Activated CD4-positive, CD25-positive, alpha-beta regulatory T cell treated with anti-CD3 and anti-CD28 coated beads, Interleukin-2, amount 50 U/mL, for 72 hours (primary cell): ENCODE measurements around the gene PTPRCAP.
A peak's percentile ranks its signal among the peaks of the same experiment; 100 is the strongest.
"Not testable (repeated sequence)": the region's sequence is repeated elsewhere in the genome, so short reads cannot be mapped to it uniquely, and the experiment has no call there.

Experiments used
- DNase-seq: peaks from one replicate; pipeline ENCODE4 v3.0.0; 2021

PTPRCAP gene

DNA sequence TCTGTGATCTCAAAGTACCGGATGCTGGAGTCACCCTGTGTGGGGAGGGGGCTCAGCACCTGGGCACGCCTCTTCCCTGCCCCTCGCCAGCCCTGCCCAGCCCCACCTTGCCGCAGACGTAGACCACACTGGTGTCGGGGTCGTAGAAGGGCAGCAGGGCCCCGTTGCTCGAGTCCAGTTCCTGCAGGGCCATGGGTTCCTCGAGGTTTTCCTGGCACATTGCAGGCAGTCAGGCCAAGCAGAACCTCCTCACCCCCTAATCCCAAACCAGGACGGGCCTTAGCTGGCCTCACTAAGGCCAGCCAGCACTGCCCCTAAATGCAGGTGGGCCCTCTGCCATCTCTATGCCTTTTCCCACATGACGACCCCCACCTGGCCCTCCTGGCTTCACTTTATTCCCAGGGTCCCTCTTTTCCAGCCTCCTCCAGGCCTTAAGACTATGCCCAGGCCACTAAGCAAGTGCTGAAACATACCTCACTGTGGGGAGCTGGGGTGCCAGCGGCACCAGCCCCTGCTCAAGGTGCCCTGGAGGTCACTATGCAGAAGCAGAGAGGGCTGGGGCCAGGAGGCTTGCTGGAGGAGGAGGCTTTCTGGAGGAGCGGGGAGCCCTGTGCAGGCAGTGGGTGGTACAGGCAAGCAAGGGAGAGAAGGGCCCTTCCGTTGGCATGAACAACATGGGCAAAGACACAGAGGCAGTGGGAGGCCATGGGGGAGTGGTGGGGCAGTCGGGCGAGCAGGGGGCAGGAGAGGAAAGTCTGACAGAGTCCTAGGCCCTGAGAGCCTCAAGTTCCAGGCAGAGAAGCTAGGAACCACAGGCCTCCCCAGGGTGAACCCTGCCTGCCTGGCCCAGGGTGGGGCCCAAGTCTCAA is 3.0 kb upstream of the PTPRCAP start:
- no peak for DNase-seq

DNA sequence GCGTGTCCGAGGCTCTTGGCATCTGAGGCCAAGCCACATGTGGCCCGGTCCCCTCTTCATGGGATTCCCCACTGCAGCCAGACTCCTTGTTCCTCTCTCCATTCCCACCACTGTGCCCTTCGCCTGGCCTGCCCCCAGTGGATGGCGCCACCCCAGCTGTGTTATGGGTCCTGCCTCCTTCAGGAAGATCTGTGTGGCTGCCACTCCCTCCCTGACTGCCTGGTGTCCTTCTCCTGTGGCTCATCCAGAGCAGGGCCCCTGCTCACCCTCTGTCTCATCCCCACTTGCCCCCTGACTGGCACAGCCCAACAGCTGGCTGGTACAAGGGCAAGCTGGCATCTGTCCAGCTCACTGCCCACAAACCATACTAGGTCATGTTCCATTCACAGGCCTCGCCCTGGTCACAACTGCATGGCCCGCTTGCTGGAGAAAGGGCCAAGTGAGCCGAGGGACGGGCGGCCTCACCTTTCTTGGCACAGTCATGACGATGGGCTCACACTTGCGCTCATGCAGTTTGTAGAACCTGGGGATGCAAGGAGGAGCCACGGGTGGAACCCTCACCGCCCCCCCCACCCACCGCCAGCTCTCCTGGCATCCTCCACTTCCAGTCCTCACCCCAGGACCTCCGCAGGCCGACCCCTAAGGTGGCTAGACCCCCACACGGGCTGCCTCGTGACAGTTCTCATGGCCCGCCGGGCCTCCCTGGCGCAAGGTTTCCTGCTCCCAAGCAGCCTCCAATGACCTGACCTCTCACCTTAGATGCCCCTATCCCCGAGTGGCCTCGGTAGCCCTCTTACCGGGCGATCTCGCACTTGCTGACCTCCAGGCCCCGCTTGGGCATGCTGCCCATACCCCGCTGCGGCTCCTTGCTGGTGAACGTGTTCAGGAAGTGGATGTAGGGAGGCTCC is 2.1 kb upstream of the PTPRCAP start:
- no peak for DNase-seq

DNA sequence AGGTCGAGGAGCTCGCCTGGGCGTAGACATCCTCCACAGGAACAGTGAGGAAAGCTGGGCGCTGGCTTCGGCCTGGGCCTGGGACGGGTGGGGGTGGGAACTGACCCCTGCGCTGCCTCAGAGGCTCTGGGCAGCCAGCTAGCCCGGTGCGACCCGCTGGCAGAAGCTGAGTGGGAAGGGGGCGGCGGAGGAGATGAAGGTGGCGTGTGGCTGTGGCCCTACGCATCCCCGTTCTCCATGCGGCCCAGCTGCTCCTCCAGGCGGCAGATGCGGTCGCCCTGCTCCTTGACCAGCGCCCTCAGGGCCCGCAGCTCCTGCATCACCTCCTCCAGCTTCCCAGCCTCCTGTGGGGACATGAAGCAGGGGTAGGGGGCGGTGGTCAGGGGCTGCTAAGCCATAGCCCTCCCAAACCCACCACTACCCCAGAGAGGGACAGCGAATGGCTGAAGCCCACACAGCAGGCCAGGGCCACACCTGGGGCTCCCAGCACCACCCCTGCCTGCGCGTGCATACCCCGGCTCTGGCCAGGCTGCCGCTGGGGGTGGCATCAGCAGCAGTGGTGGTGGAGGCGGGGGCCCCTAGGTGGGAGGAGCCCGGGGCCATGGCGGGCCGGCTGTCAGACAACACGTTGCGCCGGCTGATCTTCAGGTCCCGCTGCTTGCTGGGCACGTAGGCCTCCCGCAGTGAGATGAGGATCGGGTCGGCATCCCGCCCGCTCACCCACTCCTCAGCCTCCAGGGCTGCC is 848 bp upstream of the PTPRCAP start:
- DNase-seq: peak; percentile 78

DNA sequence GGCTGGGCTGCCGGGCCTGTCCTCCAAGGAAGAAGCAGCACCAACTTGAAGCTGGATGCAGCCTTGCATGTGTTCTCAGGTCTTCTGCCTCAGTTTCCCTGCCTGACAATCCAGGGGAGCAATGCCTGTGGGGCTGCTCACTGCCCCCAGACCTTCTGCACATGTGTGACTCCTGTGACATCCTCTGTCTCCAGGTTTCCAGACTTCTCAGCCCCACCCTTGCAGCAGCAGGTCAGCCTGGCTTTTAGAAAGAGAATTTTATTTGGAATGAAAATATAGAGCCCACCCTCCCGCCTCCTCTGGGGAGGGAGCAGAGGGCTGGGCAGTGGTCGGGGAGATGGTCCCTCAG is 301 bp upstream of the PTPRCAP start:
- DNase-seq: no peak

DNA sequence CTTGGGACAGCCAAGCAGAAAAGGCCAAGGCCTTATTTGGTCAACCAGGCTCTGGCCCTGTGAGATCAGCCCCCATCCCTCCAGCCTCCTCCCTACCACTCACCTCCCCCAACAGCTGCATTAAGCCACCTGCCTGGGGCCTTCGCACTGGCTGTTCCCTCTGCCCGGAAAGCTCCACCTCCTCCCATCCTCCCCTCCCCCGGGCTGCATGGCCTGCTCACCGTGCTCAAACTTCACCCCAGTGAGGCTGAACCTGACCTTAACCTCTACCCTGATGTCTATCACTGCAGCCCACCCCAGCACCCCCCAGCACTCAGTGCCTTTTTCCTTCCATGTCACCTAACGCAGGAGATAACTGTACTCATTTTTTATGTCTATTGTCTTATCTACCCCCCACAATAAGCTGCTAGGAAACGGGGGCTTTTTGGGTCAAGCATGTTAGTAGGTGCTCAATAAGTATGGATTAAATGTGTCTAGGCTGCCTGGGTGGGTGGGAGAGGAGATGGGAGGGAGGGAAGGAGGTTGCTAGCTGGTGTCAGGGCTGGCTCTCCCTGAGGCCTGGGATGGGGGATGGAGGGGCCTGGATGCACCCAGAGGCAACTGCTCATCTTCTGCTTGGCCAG is 912 bp downstream of the PTPRCAP start:
- peak; percentile 66 for DNase-seq

DNA sequence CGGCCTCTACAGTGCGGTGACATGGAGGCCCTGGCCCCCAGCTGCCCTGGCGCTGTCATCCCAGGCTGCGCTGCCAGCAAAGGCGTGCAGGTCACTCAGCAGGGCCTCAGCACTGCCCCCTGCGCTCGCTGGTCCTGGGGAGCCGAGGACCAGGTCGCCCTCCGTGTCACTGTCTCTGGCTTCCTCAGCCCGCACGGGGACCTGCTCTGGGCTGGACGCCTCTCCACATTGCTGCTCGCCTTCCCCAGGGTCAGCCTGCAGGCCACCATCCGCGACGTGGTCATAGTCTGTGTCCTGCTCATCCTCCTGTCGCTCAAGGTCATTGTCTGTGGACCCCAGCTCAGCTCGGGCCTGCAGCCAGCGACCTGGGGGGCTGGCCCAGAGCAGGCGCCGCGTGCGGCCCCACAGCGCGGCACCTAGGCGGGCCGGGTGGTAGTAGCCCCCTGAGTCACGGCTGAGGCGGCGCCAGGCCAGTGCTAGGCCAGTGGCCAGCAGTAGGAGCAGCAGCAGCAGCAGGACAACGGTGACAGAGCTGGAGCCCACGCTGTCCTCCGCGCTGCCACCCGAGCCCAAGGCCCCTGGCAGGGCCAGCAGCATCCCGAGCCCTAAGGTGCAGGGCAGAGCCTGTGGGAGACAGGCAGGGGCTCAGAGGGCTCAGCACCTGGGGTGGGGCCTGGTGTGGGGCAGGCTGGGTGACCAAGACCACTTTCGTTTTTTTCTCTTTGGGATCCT is 1.6 kb downstream of the PTPRCAP start:
- DNase-seq: no peak

DNA sequence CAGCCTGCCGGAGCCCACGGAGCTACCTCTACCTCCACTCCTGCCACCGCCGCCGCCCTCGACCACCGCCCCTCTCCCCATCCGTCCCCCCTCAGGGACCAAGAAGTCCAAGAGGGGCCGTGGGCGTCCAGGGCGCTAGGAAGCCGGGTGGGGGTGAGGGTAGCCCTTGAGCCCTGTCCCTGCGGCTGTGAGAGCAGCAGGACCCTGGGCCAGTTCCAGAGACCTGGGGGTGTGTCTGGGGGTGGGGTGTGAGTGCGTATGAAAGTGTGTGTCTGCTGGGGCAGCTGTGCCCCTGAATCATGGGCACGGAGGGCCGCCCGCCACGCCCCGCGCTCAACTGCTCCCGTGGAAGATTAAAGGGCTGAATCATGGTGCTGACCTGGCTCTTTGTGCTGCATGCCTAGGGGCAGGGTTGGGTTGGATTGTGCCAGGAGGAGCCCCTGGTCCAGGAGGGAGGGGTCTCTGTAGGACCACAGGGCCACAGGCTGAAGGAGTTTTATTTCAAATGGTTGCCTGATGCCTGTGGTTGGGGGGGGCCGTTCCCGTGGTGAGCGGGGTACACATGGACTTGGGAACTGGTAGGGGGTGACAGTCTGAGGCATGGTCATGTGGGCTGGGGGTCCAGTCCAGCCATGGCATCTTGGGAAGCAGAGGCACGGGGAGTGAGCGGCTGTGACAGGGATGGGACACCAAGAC is 2.3 kb downstream of the PTPRCAP start:
- no peak for DNase-seq

DNA sequence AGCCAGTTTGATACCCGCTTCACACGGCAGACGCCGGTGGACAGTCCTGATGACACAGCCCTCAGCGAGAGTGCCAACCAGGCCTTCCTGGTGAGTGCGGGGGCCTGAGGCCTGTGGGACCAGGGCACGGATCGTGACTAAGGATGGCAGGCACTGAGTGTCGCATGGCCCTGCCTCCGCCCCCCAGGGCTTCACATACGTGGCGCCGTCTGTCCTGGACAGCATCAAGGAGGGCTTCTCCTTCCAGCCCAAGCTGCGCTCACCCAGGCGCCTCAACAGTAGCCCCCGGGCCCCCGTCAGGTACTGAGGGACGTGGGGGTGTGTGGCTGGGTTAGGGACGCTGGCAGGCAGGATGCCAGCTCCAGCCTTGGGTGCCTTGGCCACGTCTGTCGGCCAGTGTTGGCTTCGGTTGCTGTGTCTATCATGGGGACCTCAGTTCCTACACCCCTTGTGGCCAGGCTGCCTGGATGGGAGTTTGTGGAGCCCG is 3.0 kb downstream of the PTPRCAP start:
- DNase-seq: no peak

DNA sequence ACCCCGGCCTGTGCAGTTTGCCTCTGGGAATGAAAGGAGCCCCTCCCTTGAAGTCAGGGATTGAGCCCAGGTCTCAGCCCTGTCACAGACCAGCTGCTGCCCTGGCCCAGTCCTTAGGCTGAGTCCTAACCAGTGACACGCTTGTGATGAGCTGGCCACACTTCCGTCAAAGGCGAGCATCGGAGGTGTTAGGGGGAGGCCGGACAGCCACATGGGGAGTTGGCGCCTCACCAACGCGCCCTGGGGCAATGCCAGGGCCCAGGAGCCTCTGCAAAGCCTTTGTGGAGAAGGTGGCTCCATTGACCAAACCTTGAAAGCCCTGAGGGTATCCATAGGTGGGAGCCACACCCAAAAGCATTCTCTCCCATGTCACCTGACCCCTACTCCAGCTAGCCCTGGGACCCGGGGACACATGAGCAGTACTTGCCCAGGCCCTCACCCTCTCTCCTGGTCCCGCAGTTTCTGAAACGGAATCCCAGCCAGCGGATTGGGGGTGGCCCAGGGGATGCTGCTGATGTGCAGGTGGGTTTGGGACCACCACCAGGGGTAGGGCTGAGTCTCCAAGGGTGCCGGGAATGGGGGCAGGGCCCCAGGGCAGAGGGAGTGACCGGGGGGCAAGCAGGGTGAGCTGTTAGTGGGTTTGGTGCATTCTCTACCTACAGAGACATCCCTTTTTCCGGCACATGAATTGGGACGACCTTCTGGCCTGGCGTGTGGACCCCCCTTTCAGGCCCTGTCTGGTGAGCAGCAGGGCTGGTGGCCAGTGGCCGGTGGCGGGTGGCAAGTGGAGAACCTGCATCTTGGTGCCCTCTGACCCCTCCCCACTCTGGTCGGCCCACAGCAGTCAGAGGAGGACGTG is 3.7 kb downstream of the PTPRCAP start:
- no peak for DNase-seq

DNA sequence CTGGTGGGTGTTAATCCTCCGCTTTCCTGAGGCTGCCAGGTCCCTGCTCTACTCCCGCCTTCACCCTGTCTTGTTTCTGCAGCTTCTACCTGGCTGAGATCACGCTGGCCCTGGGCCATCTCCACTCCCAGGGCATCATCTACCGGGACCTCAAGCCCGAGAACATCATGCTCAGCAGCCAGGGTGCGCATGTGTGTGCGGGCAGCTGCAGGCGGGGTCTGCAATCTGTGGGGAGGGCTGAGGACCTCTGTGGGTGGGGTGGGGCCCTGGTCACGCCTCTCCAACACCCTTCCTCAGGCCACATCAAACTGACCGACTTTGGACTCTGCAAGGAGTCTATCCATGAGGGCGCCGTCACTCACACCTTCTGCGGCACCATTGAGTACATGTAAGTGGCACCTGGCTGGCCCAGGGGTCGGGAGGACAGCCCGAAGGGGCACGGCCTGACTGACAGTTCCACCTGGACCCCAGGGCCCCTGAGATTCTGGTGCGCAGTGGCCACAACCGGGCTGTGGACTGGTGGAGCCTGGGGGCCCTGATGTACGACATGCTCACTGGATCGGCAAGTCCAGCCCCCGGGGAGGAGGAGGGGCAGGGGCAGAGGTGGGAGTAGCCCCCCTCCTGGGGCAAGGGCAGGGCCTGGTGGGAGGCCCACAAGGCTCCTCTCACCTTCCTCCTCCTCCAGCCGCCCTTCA is 4.7 kb downstream of the PTPRCAP start:
- DNase-seq: no peak

DNA sequence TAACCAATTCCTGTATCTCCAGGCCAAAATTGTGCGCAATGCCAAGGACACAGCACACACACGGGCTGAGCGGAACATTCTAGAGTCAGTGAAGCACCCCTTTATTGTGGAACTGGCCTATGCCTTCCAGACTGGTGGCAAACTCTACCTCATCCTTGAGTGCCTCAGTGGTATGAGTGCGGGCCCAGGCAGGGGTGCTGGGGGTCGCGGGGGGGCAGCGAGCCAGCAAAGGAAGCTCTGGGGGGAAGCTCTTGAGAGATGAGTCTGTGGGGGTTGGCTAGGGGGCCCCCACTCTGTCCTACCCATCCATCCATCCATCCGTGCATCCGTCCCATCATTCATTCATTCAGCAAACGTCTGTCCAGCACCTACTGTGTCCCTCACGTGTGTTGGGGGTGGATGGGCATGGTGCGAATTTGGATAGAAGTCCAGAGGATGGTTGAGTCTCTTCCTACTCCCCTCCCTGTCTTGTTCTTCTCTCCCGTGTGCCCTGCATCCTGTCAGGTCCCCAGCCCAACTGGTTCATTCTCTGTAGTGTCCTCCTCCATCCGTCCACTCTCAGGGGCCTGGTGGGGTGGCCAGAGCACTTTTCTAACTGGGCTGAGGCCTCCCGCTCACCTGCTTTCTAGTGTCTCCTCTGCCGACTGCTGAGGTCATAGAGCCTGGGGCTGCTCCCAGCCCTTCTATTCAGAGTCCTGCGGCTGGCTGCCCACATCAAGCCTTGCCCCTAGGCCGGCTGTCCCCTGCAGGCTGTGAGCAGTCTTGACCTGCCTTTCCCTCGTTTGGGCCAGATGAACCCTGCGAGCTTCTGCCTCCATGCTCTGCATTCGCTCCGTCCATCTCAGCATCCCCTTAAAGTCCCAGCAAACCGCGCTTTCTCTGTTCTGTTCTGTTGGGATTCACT is 5.9 kb downstream of the PTPRCAP start:
- no peak for DNase-seq

DNA sequence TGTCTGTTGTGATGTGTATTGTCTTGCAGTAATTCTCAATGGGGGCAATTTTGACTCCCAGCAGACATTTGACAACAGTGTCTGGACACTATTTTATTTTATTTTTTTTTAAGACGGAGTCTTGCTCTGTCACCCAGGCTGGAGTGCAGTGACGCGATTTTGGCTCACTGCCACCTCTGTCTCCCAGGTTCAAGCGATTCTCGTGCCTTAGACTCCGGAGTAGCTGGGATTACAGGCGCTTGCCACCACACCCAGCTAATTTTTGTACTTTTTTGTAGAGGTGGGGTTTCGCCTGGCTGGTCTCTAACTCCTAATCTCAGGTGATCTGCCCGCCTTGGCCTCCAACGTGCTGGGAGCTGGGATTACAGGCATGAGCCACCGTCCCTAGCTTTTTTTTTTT is 7.8 kb downstream of the PTPRCAP start:
- DNase-seq: no peak

DNA sequence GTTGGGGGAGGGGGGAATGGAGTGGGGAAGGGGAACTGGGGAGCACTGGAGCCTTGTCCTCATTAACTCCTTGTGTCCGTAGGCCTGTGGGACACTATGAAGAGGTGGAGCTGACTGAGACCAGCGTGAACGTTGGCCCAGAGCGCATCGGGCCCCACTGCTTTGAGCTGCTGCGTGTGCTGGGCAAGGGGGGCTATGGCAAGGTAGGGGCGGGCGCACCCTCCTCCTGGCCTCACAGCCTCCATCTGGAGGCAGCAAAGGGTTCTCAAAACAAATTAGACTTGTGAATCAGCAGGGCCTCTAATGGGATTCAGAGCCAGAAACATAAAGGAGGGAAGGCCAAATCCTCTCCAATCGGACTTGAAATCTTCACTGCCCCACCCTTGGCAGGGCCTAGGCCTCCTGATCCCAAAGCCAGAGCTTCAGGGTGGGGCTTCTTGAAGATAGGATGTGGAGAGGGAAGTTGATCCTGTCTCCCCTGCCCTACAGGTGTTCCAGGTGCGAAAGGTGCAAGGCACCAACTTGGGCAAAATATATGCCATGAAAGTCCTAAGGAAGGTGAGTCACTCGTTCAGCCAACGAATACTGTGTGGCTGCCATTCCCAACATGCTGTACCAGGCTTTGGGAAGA is 8.3 kb downstream of the PTPRCAP start:
- DNase-seq: no peak

DNA sequence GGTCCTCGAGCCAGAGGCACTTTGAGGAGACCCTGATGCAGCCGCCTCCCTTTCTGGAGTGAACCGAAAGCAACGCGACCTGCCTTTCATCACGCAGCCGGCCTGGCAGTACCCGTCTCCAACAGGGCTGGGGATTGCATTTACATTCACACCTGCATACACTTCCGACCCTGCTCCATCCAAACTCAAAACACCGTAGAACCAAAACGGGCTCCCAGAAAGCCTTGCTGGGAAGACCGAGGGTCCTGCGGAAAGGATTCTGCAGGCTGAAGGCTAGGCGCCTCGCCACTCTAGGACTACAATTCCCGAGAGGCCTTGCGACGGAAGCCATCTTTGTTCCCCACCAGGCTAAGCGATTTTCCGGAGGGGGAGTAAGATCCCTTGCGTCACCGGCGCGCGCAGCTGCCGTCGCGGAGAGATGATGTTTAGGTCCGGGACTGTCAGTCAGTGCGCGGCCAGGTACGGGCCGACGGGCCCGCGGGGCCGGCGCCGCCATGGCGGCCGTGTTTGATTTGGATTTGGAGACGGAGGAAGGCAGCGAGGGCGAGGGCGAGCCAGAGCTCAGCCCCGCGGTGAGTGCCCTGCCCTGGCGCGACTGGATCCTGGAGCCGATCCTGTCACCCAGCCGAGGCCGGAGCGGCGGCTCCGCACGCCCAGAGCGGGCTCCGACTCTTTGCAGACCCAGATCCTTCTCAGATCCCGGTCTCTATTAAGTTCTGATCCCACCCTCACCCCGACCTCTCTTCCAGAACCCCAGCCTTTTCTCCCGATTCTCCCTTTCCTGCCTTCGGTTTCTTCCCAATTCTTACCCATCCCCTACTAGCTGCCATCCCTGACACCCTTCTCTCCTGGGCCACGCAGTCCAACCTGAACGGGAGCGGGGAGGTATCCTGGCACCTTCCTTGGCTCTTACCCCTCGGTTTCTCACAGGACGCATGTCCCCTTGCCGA is 9.2 kb downstream of the PTPRCAP start, which contains the start of gene RPS6KB2:
Gene RPS6KB2 (plus strand): TSS at position 443 of the 950 bp plus-strand sequence. CDS start 52 bp downstream, at position 495.
- peak; percentile 100 for DNase-seq

DNA sequence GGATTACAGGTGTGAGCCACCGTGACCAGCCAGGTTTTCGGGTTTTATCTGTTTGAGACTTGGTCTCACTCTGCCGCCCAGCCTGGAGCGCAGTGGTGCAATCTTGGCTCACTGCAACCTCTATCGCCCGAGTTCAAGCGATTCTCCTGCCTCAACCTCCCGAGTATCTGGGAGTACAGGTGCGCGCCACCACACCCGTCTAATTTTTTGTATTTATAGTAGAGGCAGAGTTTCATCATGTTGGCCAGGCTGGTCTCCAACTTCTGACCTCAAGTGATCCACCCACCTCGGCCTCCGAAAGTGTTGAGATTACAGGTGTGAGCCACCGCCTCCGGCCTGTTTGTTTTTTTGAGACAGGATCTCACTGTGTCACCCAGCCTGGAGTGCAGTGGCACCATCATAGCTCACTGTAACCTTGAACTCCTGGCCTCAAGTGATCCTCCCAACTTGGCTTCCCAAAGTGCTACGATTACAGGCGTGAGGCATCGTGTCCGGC is 10.1 kb downstream of the PTPRCAP start:
- DNase-seq: not testable (repeated sequence)

DNA sequence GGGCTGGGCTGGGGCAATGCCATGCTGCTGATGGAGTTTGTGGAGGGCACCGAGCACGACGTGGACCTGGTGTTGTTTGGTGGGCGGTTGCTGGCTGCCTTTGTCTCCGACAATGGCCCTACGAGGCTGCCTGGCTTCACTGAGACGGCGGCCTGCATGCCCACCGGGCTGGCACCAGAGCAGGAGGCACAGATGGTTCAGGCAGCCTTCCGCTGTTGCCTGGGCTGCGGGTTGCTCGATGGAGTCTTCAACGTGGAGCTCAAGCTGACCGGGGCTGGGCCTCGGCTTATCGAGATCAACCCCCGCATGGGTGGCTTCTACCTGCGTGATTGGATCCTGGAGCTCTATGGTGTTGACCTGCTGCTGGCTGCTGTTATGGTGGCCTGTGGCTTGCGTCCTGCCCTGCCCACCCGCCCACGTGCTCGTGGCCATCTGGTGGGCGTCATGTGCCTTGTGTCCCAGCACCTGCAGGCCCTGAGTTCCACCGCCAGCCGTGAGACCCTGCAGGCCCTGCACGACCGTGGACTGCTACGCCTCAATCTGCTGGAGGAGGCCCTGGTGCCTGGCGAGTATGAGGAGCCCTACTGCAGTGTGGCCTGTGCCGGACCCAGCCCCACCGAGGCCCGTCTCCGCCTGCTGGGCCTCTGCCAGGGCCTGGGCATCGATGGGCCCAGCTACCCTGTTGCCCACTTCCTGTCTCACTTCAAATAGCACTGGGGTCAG is 13.4 kb downstream of the PTPRCAP start:
- DNase-seq: no peak
